H1 (cell line): ENCODE results near the gene ACTN4. TPM values are rescaled to one million over a fixed set of nuclear protein-coding genes. Genes with fewer than 3 reads are reported as not detected.

Experiments used
- CTCF ChIA-PET: fragments of 300-600 bp; sonication (Branson Sonifier 250); formaldehyde crosslinking; loops from one replicate; lab custom pipeline; 2021; ENCODE audit not compliant: partially characterized antibody; lab: Charles Lee
- POLR2A ChIA-PET: fragments of 300-600 bp; sonication (Branson Sonifier 250); formaldehyde crosslinking; loops from one replicate; lab custom pipeline; 2021; ENCODE audit warnings: inconsistent platforms; ENCODE audit not compliant: partially characterized antibody; lab: Charles Lee
- DNase-seq, 2 experiments: peaks; one replicate each; pipeline versions ENCODE4 v3.0.0 to v3.0.0-alpha.2; 2010 to 2022; ENCODE audit warnings: low spot score in 2 of 2, low read depth in 1 of 2, mixed read lengths in 1 of 2
- FAIRE-seq: peaks from 2 replicates; lab custom pipeline; 2011; peaks lifted over from hg19 to GRCh38; lab: Jason Lieb, UNC
- H2AFZ ChIP-seq: 2 replicates; pipeline ENCODE4 v1.8.1; 2012; ENCODE audit warnings: low read length, inconsistent platforms
- H2AK5ac ChIP-seq: 2 replicates; pipeline ENCODE4 v1.6.1; 2013; ENCODE audit warnings: low read depth, low read length
- H2BK120ac ChIP-seq: replicated peaks from 2 replicates; pipeline ENCODE3; 2013; ENCODE audit warnings: low read depth, low read length, inconsistent platforms
- H2BK12ac ChIP-seq: 2 replicates; pipeline ENCODE4 v1.6.1; 2013; ENCODE audit warnings: low read depth, low read length
- H2BK15ac ChIP-seq: 2 replicates; pipeline ENCODE4 v1.6.1; 2013; ENCODE audit warnings: low read length
- H2BK20ac ChIP-seq: 2 replicates; pipeline ENCODE4 v1.6.1; 2013; ENCODE audit warnings: low read length
- H2BK5ac ChIP-seq: 2 replicates; pipeline ENCODE4 v1.6.1; 2013; ENCODE audit warnings: low read depth, low read length
- H3K14ac ChIP-seq: 2 replicates; pipeline ENCODE4 v1.6.1; 2013; ENCODE audit warnings: inconsistent platforms; ENCODE audit not compliant: insufficient read length
- H3K18ac ChIP-seq: 2 replicates; pipeline ENCODE4 v1.6.1; 2013; ENCODE audit warnings: low read length; ENCODE audit errors: extremely low read depth
- H3K23ac ChIP-seq: 2 replicates; pipeline ENCODE4 v1.6.1; 2013; ENCODE audit warnings: inconsistent platforms; ENCODE audit not compliant: insufficient read length
- H3K23me2 ChIP-seq: 2 replicates; pipeline ENCODE4 v1.6.1; 2013; ENCODE audit warnings: low read depth, low read length
- H3K27ac ChIP-seq: 2 replicates; pipeline ENCODE4 v1.6.1; 2011; ENCODE audit warnings: low read depth, low read length, inconsistent platforms
- H3K27me3 ChIP-seq, 4 experiments: replicated peaks in 1 of 4; 1 replicate in 1 of 4; 2 replicates in 3 of 4; pipeline versions ENCODE4 v1.6.1 to v1.8.1; 2011 to 2013; ENCODE audit warnings: low read length in 3 of 4, mild to moderate bottlenecking in 3 of 4, inconsistent platforms in 2 of 4, mixed read lengths in 2 of 4, moderate library complexity in 1 of 4; ENCODE audit not compliant: control insufficient read depth in 3 of 4, insufficient read depth in 3 of 4; ENCODE audit errors: extremely low read depth in 1 of 4
- H3K36me3 ChIP-seq, 4 experiments: 2 replicates each; pipeline versions ENCODE4 v1.6.1 to v1.8.1; 2011 to 2013; ENCODE audit warnings: mild to moderate bottlenecking in 4 of 4, low read length in 3 of 4, moderate library complexity in 2 of 4, control low read depth in 1 of 4, inconsistent platforms in 1 of 4; ENCODE audit not compliant: insufficient read depth in 4 of 4, control insufficient read depth in 2 of 4
- H3K4ac ChIP-seq: replicated peaks from 2 replicates; pipeline ENCODE3; 2013; ENCODE audit warnings: low read length, low read depth, mixed read lengths, inconsistent platforms; ENCODE audit not compliant: insufficient read length
- H3K4me1 ChIP-seq, 4 experiments: replicated peaks in 1 of 4; 1 replicate in 1 of 4; 2 replicates in 3 of 4; pipeline versions ENCODE4 v1.6.1 to v1.8.1; 2011 to 2013; ENCODE audit warnings: low read length in 3 of 4, inconsistent platforms in 2 of 4, mixed read lengths in 1 of 4; ENCODE audit not compliant: insufficient read depth in 4 of 4, control insufficient read depth in 3 of 4
- H3K4me2 ChIP-seq, 2 experiments: 2 replicates each; pipeline versions ENCODE4 v1.6.1 to v1.8.1; 2011 to 2013; ENCODE audit warnings: low read depth in 2 of 2, low read length in 2 of 2, control low read depth in 1 of 2, inconsistent platforms in 1 of 2, mild to moderate bottlenecking in 1 of 2; ENCODE audit not compliant: insufficient read depth in 1 of 2
- H3K4me3 ChIP-seq, 4 experiments: fragments of 200-600, 300-600 bp in 1 of 4; sonication (generic), shearing (Covaris generic), sonication (Bioruptor Twin) in 1 of 4; 2 replicates each; pipeline versions ENCODE4 v1.5.1 to v1.8.1; 2011 to 2016; ENCODE audit warnings: low read length in 4 of 4, low read depth in 3 of 4, control low read depth in 2 of 4, inconsistent platforms in 2 of 4, mild to moderate bottlenecking in 2 of 4, mixed read lengths in 1 of 4, moderate library complexity in 1 of 4; ENCODE audit not compliant: insufficient read depth in 2 of 4; ENCODE audit errors: extremely low read depth in 1 of 4
- H3K56ac ChIP-seq: replicated peaks from 2 replicates; pipeline ENCODE3; 2013; ENCODE audit warnings: low read depth, mild to moderate bottlenecking, mixed read lengths, low read length, inconsistent platforms; ENCODE audit not compliant: insufficient read length
- H3K79me1 ChIP-seq: 2 replicates; pipeline ENCODE4 v1.6.1; 2013; ENCODE audit warnings: low read depth, low read length, control low read depth
- H3K79me2 ChIP-seq, 2 experiments: 2 replicates each; pipeline versions ENCODE4 v1.6.1 to v1.8.1; 2012 to 2013; ENCODE audit warnings: low read length in 2 of 2, mild to moderate bottlenecking in 2 of 2, inconsistent platforms in 1 of 2; ENCODE audit not compliant: insufficient read depth in 2 of 2, control insufficient read depth in 1 of 2
- H3K9ac ChIP-seq, 4 experiments: replicated peaks in 1 of 4; 1 replicate in 1 of 4; 2 replicates in 3 of 4; pipeline versions ENCODE4 v1.6.1 to v1.8.1; 2011 to 2013; ENCODE audit warnings: low read depth in 3 of 4, low read length in 3 of 4, control low read depth in 2 of 4, mild to moderate bottlenecking in 2 of 4, moderate library complexity in 2 of 4, inconsistent platforms in 1 of 4; ENCODE audit errors: extremely low read depth in 1 of 4
- H3K9me3 ChIP-seq, 2 experiments: 2 replicates each; pipeline versions ENCODE4 v1.6.1 to v1.8.1; 2012 to 2013; ENCODE audit warnings: mild to moderate bottlenecking in 2 of 2, moderate library complexity in 2 of 2, control low read depth in 1 of 2, inconsistent platforms in 1 of 2, low read depth in 1 of 2, low read length in 1 of 2, mixed read lengths in 1 of 2; ENCODE audit not compliant: insufficient read depth in 2 of 2
- H4K20me1 ChIP-seq, 2 experiments: replicated peaks in 1 of 2; 2 replicates each; pipeline versions ENCODE3 to v1.8.1; 2011 to 2013; ENCODE audit warnings: inconsistent platforms in 2 of 2, low read length in 2 of 2, mild to moderate bottlenecking in 1 of 2; ENCODE audit not compliant: insufficient read depth in 2 of 2, control insufficient read depth in 1 of 2
- H4K5ac ChIP-seq: 2 replicates; pipeline ENCODE4 v1.6.1; 2013; ENCODE audit warnings: low read length, low read depth, mixed read lengths, inconsistent platforms; ENCODE audit not compliant: insufficient read length
- H4K8ac ChIP-seq: 2 replicates; pipeline ENCODE4 v1.8.0; 2013; ENCODE audit warnings: mild to moderate bottlenecking, moderate library complexity, low read length, inconsistent platforms; ENCODE audit not compliant: insufficient read depth; ENCODE audit errors: extremely low read depth
- H4K91ac ChIP-seq: replicated peaks from 2 replicates; pipeline ENCODE3; 2013; ENCODE audit warnings: low read length, mixed read lengths, inconsistent platforms; ENCODE audit not compliant: insufficient read length
- BACH1 ChIP-seq: IDR thresholded peaks from 2 replicates; pipeline ENCODE4 v1.6.1; 2012; ENCODE audit warnings: low read length, improper control_type of control experiment
- CTBP2 ChIP-seq: IDR thresholded peaks from 2 replicates; pipeline ENCODE4 v1.7.0; 2011; ENCODE audit warnings: borderline replicate concordance, mild to moderate bottlenecking, moderate library complexity, mixed read lengths, low read length; ENCODE audit not compliant: insufficient read depth, insufficient read length
- EGR1 ChIP-seq: IDR thresholded peaks from 2 replicates; pipeline ENCODE4 v1.6.1; 2011; ENCODE audit warnings: low read depth, low read length, borderline replicate concordance
- GABPA ChIP-seq: IDR thresholded peaks from 2 replicates; pipeline ENCODE4 v1.6.1; 2011; ENCODE audit warnings: mild to moderate bottlenecking, low read length, moderate library complexity, borderline replicate concordance; ENCODE audit not compliant: insufficient read depth
- HDAC6 ChIP-seq: IDR thresholded peaks from one replicate; pipeline ENCODE4 v1.7.1; 2012; ENCODE audit warnings: low read depth, mild to moderate bottlenecking, inconsistent platforms, low read length, moderate library complexity
- MAX ChIP-seq: IDR thresholded peaks from 2 replicates; pipeline ENCODE4 v1.6.1; 2012; ENCODE audit warnings: inconsistent platforms
- TAF1 ChIP-seq: IDR thresholded peaks from 2 replicates; pipeline ENCODE4 v1.6.1; 2011; ENCODE audit warnings: mild to moderate bottlenecking, low read depth, low read length
- USF2 ChIP-seq: IDR thresholded peaks from 2 replicates; pipeline ENCODE4 v1.6.1; 2011; ENCODE audit warnings: low read length, improper control_type of control experiment
- WGBS, 2 experiments: shearing (Covaris generic) in 1 of 2; methylation state at CpG; one replicate each; pipeline versions ENCODE4 v1.1.6 to v1.1.7; 2013 to 2015; ENCODE audit warnings: low lambda C conversion rate in 2 of 2, mixed read lengths in 2 of 2, inconsistent platforms in 1 of 2, low coverage in 1 of 2, missing lambda C conversion rate in 1 of 2; ENCODE audit not compliant: insufficient replicate concordance in 2 of 2, insufficient coverage in 1 of 2, insufficient read length in 1 of 2; ENCODE audit errors: extremely low coverage in 1 of 2, missing lambda C conversion rate in 1 of 2; 5-methylcytosine and 5-hydroxymethylcytosine counted together
- polyA plus RNA-seq, 7 experiments: library from polyadenylated mRNA; depleted of rRNA in 3 of 7; stranded (reverse) in 5 of 7; unstranded in 2 of 7; fragments of >200 nt in 5 of 7; fragments of 200-250 nt in 2 of 7; gene quantifications; 1 replicate in 5 of 7; 2 replicates in 1 of 7; 4 replicates in 1 of 7; pipeline versions ENCODE4 v1.2.1 to v1.2.3, GENCODE V29; 2011 to 2013; ENCODE audit warnings: missing spikeins in 2 of 7, mixed read lengths in 2 of 7
- total RNA-seq: library from RNA; stranded (reverse); fragmentation: NEBNext Ultra II Directional; extraction: Animal tissue kit (Norgen Biotek cat#: 25700); gene quantifications from 2 replicates; pipeline ENCODE4 v1.2.1, GENCODE V29; 2021

Gene ACTN4
- total and polyA plus RNA-seq, 2 of the 8 experiments (the other 6 are each of a cell fraction or from before 2014, with no cell fraction given): 211 to 520 TPM

- POLR2A ChIA-PET: interaction anchor here (1.0 to 17.9 kb wide), 3 partner anchors 8 to 24 kb away, joined by 4 to 374 read pairs (median 37); partner anchors contain the start of gene ACTN4
- Histone ChIP-seq H3K27me3 (no peaks in the 10 kb centered on the region), H3K14ac (no peak overlapping the region), H3K23me2 (no peaks in the 10 kb centered on the region), H3K4ac (no peak overlapping the region), H2AFZ (no peak overlapping the region), H4K8ac (no peak overlapping the region), H3K56ac (no peak overlapping the region), H2BK5ac (no peak overlapping the region), H3K4me3 (no peak overlapping the region), H3K79me1 (no peaks in the 10 kb centered on the region), H3K23ac (no peak overlapping the region), H4K5ac (no peak overlapping the region), H2BK20ac (no peak overlapping the region), H3K4me2 (no peak overlapping the region), H2AK5ac (no peak overlapping the region), H2BK120ac (no peak overlapping the region), H3K4me1 (peaks cover 0 to 2% (median 0%) of the 10 kb centered on the region in 4 experiments; a peak in 3 of 7 replicates), H3K9me3 (no peaks in the 10 kb centered on the region), H2BK12ac (no peak overlapping the region), H3K18ac (no peak overlapping the region), H4K91ac (no peak overlapping the region), H3K27ac (no peak overlapping the region), H3K79me2 (no peaks in the 10 kb centered on the region), H3K9ac (no peak overlapping the region), H4K20me1 (no peaks in the 10 kb centered on the region), H2BK15ac (no peak overlapping the region), H3K36me3 (peaks cover 0 to 6% (median 3%) of the 10 kb centered on the region in 4 experiments; a peak in 4 of 8 replicates)
- 91% methylated on average over 4 of the region's 4 CpGs; no CpG with 5 or more reads in 1 of the 2 experiments for WGBS, 2 experiments
- CTCF ChIA-PET: interaction anchor here (0.6 kb wide), 2 partner anchors 71 to 86 kb away, joined by 3 read pairs; no protein-coding TSS in a partner anchor
- DNase-seq: no peak
- FAIRE-seq: no peak
- TF ChIP-seq USF2 (no peak), CTBP2 (no peak), TAF1 (no peak), HDAC6 (no peak), GABPA (no peak), MAX (no peak), EGR1 (no peak), BACH1 (no peak)
These were observed 7.1 kb upstream of the ACTN4 start for GRCh38 chr19:38640368-38640767.
